Prostate gland (tissue), 2 donors: ENCODE data around the gene KIAA1586. TPM values are rescaled to one million over a fixed set of nuclear protein-coding genes. Genes with fewer than 3 reads are reported as not detected.
"Not testable (repeated sequence)": the region's sequence is repeated elsewhere in the genome, so short reads cannot be mapped to it uniquely, and the experiment has no call there.

ENCODE experiments used
- DNase-seq: peaks from one replicate; pipeline ENCODE4 v3.0.0-alpha.2; 2019; ENCODE audit warnings: low spot score
- H3K27ac ChIP-seq, 2 donors: fragments of 200-600 bp; sonication (generic); 2 replicates each; pipeline ENCODE4 v1.5.1; 2017 to 2019
- H3K27me3 ChIP-seq: fragments of 200-600 bp; sonication (generic); replicated peaks from 2 replicates; pipeline ENCODE4 v1.5.1; 2019; ENCODE audit not compliant: insufficient read depth
- H3K36me3 ChIP-seq, 2 donors: fragments of 200-600 bp; sonication (generic); 1 replicate in 1 of 2; 2 replicates in 1 of 2; pipeline versions ENCODE4 v1.5.1 to v1.8.1; 2017 to 2019
- H3K4me1 ChIP-seq: fragments of 200-600 bp; sonication (generic); replicated peaks from 2 replicates; pipeline ENCODE4 v1.5.1; 2019
- H3K4me3 ChIP-seq, 2 donors: fragments of 200-600 bp; sonication (generic); 2 replicates each; pipeline ENCODE4 v1.5.1; 2017 to 2019
- H3K9me3 ChIP-seq: fragments of 200-600 bp; sonication (generic); 2 replicates; pipeline ENCODE4 v1.5.1; 2017
- POLR2A ChIP-seq: fragments of 450-650 bp; IDR thresholded peaks from one replicate; pipeline ENCODE4 v1.6.1; 2016; ENCODE audit warnings: antibody characterized with exemption, mild to moderate bottlenecking
- POLR2AphosphoS5 ChIP-seq: sonication (generic); formaldehyde crosslinking; IDR thresholded peaks from one replicate; pipeline ENCODE4 v1.6.1; 2017; ENCODE audit warnings: antibody characterized with exemption
- WGBS: methylation state at CpG from one replicate; pipeline ENCODE4 v1.1.5; 2018; 5-methylcytosine and 5-hydroxymethylcytosine counted together
- intact Hi-C: fragments of 100-400 bp; cut with DNase I; formaldehyde crosslinking; loops from one replicate; pipeline ENCODE4 v1.14.2; 2022
- total RNA-seq, 2 donors: library from RNA; depleted of rRNA; stranded (reverse); fragments of >200 nt; gene quantifications; one replicate each; pipeline ENCODE4 v1.1.0, GENCODE V29; 2016
- TF ChIP-seq, protein P1 (sequence below), 4 experiments: fragments of 200-600 bp in 2 of 4; fragments of 450-650 bp in 2 of 4; sonication (generic) in 2 of 4; IDR thresholded peaks; 1 replicate in 3 of 4; 2 replicates in 1 of 4; pipeline ENCODE4 v1.5.1; 2016 to 2019; ENCODE audit warnings: antibody characterized with exemption in 4 of 4, mild to moderate bottlenecking in 2 of 4, moderate library complexity in 2 of 4

The KIAA1586 gene
- total RNA-seq, 2 donors from 2014 or later, result 7.8 to 9.2 TPM

GRCh38 chr6:57006101-57006500 is 40.4 kb upstream of the KIAA1586 start:
- Histone ChIP-seq H3K4me3 (no peak overlapping the region), H3K27me3 (no peaks in the 10 kb centered on the region), H3K36me3 (no peaks in the 10 kb centered on the region), H3K9me3 (no peaks in the 10 kb centered on the region), H3K27ac (no peak overlapping the region), H3K4me1 (no peaks in the 10 kb centered on the region)
- 41% methylated on average over 3 of the region's 3 CpGs for WGBS
- TF ChIP-seq POLR2AphosphoS5, result no peak
- TF ChIP-seq POLR2A, result no peak
- TF ChIP-seq, protein P1, sequence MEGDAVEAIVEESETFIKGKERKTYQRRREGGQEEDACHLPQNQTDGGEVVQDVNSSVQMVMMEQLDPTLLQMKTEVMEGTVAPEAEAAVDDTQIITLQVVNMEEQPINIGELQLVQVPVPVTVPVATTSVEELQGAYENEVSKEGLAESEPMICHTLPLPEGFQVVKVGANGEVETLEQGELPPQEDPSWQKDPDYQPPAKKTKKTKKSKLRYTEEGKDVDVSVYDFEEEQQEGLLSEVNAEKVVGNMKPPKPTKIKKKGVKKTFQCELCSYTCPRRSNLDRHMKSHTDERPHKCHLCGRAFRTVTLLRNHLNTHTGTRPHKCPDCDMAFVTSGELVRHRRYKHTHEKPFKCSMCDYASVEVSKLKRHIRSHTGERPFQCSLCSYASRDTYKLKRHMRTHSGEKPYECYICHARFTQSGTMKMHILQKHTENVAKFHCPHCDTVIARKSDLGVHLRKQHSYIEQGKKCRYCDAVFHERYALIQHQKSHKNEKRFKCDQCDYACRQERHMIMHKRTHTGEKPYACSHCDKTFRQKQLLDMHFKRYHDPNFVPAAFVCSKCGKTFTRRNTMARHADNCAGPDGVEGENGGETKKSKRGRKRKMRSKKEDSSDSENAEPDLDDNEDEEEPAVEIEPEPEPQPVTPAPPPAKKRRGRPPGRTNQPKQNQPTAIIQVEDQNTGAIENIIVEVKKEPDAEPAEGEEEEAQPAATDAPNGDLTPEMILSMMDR (IDR thresholded peaks at IDR 0.05), result no peak
- DNase-seq, result no peak
- intact Hi-C loops, result no loop called here

DNA sequence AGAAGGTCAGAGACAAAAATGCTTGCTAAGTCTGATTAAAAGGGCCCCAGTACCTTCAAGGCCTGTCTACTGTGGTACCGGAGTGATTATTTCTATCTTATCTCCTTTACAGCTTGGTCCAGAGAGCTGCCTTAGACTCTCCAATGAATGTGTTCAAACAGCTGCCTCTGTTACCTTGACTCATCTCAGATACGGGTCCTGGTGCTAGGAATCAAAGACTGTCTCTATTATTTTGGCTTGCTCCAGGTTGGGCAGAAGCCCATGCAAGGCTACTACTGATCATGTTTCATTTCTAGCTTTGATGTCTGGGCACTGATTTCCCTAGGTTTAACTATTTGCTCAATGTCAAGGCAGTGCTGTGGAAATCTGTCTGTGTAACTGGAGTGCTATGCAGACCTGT is 38.4 kb upstream of the KIAA1586 start:
- H3K36me3 ChIP-seq, H3K27ac ChIP-seq, H3K4me3 ChIP-seq, H3K4me1 ChIP-seq, H3K27me3 ChIP-seq, DNase-seq, H3K9me3 ChIP-seq, intact Hi-C loops: not testable (repeated sequence)
- WGBS, result 55% methylated on average over 2 of the region's 2 CpGs

- WGBS, result 35% methylated on average over 4 of the region's 4 CpGs
- no peaks in the 10 kb centered on the region for H3K27me3 ChIP-seq
- TF ChIP-seq, protein P1 (IDR thresholded peaks at IDR 0.05), result no peak
- TF ChIP-seq POLR2A (no peak), POLR2AphosphoS5 (no peak)
- H3K36me3 ChIP-seq, result no peaks in the 10 kb centered on the region
- no peaks in the 10 kb centered on the region for H3K9me3 ChIP-seq
- no peak for DNase-seq
- H3K4me3 ChIP-seq, result no peak overlapping the region
- intact Hi-C loops, result no loop called here
- no peaks in the 10 kb centered on the region for H3K4me1 ChIP-seq
- H3K27ac ChIP-seq, result no peak overlapping the region
Measured at GRCh38 chr6:57013521-57013926, 33.0 kb upstream of the KIAA1586 start.

DNA sequence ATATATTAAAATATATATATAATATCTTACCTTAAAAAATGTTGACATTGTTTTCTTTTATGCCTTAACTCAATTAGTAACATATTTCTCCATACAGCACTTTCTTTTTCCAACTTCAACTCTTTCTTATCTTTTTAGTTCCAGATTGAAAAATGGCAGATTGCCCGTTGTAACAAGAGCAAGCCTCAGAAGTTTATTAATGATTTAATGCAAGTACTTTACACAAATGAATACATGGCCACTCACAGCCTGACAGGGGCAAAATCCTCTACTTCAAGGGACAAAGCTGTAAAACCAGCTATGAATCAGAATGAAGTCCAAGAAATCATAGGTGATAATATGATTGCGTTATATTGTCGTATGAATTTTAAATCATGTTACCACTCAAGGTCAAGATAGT is 29.4 kb upstream of the KIAA1586 start:
- Histone ChIP-seq H3K9me3 (no peaks in the 10 kb centered on the region), H3K4me3 (no peak overlapping the region), H3K36me3 (no peaks in the 10 kb centered on the region), H3K4me1 (no peaks in the 10 kb centered on the region), H3K27me3 (no peaks in the 10 kb centered on the region), H3K27ac (no peak overlapping the region)
- DNase-seq, result no peak
- 69% methylated on average over 3 of the region's 3 CpGs for WGBS
- TF ChIP-seq POLR2A (no peak), POLR2AphosphoS5 (no peak)
- TF ChIP-seq, protein P1 (IDR thresholded peaks at IDR 0.05), result no peak
- intact Hi-C loops, result no loop called here

DNA sequence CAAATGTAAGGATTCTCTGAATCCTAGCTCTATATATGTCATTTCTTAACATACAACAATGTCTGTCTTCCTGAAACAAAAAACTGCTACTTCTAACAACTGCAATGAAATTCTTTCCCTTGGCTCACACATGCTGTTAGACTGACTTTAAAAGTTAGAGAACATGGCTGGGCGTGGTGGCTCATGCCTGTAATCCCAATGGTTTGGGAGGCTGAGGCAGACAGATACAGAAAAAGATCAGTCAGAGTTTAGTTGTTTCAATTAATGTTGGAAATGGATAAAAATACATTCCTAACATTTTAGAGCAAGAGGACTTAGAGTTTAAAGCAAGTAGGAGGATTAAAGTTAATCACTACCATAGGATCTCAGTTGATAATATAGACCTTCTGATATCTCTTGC is 28.7 kb upstream of the KIAA1586 start:
- 94% methylated on average over 1 of the region's 1 CpG for WGBS
- intact Hi-C loops, result no loop called here
- no peaks in the 10 kb centered on the region for H3K9me3 ChIP-seq
- no peaks in the 10 kb centered on the region for H3K4me1 ChIP-seq
- TF ChIP-seq, protein P1 (IDR thresholded peaks at IDR 0.05), result no peak
- TF ChIP-seq POLR2A, result no peak
- TF ChIP-seq POLR2AphosphoS5, result no peak
- H3K4me3 ChIP-seq, result no peak overlapping the region
- H3K27ac ChIP-seq, result no peak overlapping the region
- no peak for DNase-seq
- no peaks in the 10 kb centered on the region for H3K36me3 ChIP-seq
- H3K27me3 ChIP-seq, result no peaks in the 10 kb centered on the region
